Neuron (in vitro differentiated cells): Measurements from ENCODE around the gene MRTFA.
"Not testable (repeated sequence)": the region's sequence is repeated elsewhere in the genome, so short reads cannot be mapped to it uniquely, and the experiment has no call there.

Experiments
- H2AFZ ChIP-seq: one replicate; pipeline ENCODE4 v1.6.1; 2013; ENCODE audit warnings: low read depth, mild to moderate bottlenecking, inconsistent platforms, low read length, moderate library complexity
- H3K27me3 ChIP-seq: one replicate; pipeline ENCODE4 v1.6.1; 2013; ENCODE audit warnings: low read length; ENCODE audit not compliant: insufficient read depth
- H3K36me3 ChIP-seq: one replicate; pipeline ENCODE4 v1.6.1; 2013; ENCODE audit warnings: low read length; ENCODE audit not compliant: insufficient read depth
- H3K4me1 ChIP-seq: one replicate; pipeline ENCODE4 v1.6.1; 2013; ENCODE audit warnings: low read length; ENCODE audit not compliant: insufficient read depth
- H3K4me3 ChIP-seq: 2 replicates; pipeline ENCODE4 v1.5.1; 2013; ENCODE audit warnings: mild to moderate bottlenecking, low read length, moderate library complexity
- H3K9me3 ChIP-seq: one replicate; pipeline ENCODE4 v1.6.1; 2013; ENCODE audit warnings: low read length

MRTFA gene

GRCh38 chr22:40612291-40612751, 24.2 kb downstream of the MRTFA start:
- no peak overlapping the region for H2AFZ ChIP-seq
- H3K36me3 ChIP-seq = no peaks in the 10 kb centered on the region
- H3K4me3 ChIP-seq = no peak overlapping the region
- H3K9me3 ChIP-seq = no peaks in the 10 kb centered on the region
- no peaks in the 10 kb centered on the region for H3K27me3 ChIP-seq
- H3K4me1 ChIP-seq = no peaks in the 10 kb centered on the region

DNA sequence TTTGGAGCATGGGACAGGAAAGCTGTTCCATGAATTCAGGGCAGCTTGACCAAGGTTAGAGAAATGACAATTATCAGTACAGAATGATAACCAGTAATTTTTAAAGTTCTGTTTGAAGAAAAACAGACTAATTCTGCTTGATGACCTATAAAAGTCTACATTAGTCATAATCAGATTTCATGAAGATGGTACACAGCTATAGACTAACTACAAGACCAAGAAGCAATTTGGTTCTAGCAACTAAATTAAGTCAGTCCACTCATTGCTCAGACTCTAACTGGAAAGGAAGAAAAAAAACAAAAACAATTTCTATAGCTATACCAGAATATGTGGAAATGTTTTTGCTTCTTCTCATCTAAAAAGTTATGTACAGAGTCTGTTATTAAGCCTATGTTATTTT, 24.9 kb downstream of the MRTFA start:
- Histone ChIP-seq H3K4me1 (peaks cover 5% of the 10 kb centered on the region), H3K36me3 (no peaks in the 10 kb centered on the region), H3K4me3 (no peak overlapping the region), H3K9me3 (no peaks in the 10 kb centered on the region), H2AFZ (no peak overlapping the region), H3K27me3 (no peaks in the 10 kb centered on the region)

DNA sequence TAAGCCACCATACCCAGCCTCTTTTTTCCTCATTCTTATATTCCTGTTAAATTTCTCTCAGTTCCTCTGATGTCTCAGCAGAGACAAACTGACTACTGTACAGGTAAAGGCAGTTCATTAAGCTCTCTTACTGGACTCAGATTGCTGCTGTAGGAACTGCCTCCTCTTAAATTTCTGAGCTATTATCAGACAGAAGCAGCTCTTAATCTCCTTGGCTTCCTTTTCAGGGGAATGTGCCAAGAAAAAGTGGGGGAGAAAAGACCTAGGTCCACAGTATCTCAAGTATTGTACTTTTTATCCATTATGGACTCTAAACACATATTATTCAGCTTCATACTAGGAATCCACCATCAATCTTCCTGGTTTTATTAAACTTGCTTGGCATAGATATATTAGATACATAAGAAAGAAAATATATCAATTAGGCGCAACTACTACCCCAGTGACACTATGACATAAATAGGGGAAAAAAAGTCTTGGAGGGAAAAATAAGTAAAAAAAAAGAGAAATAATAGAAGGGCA, 26.1 kb downstream of the MRTFA start:
- Histone ChIP-seq H3K27me3 (no peaks in the 10 kb centered on the region), H3K9me3 (no peaks in the 10 kb centered on the region), H3K36me3 (no peaks in the 10 kb centered on the region), H3K4me1 (peaks cover 5% of the 10 kb centered on the region), H3K4me3 (no peak overlapping the region), H2AFZ (no peak overlapping the region)

- Histone ChIP-seq H3K27me3 (no peaks in the 10 kb centered on the region), H3K9me3 (no peaks in the 10 kb centered on the region), H3K4me3 (no peak overlapping the region), H3K36me3 (no peaks in the 10 kb centered on the region), H2AFZ (no peak overlapping the region), H3K4me1 (peaks cover 5% of the 10 kb centered on the region)
These were observed 27.3 kb downstream of the MRTFA start for GRCh38 chr22:40609216-40609615.

- H3K9me3 ChIP-seq = no peaks in the 10 kb centered on the region
- H2AFZ ChIP-seq = no peak overlapping the region
- H3K27me3 ChIP-seq = no peaks in the 10 kb centered on the region
- H3K36me3 ChIP-seq = no peaks in the 10 kb centered on the region
- no peak overlapping the region for H3K4me3 ChIP-seq
- peaks cover 5% of the 10 kb centered on the region for H3K4me1 ChIP-seq
These were observed 29.0 kb downstream of the MRTFA start for GRCh38 chr22:40607506-40607905.

- Histone ChIP-seq H2AFZ (no peak overlapping the region), H3K36me3 (no peaks in the 10 kb centered on the region), H3K4me1 (peaks cover 5% of the 10 kb centered on the region), H3K9me3 (no peaks in the 10 kb centered on the region), H3K4me3 (no peak overlapping the region), H3K27me3 (no peaks in the 10 kb centered on the region)
These were observed 30.2 kb downstream of the MRTFA start for GRCh38 chr22:40606306-40606705.

DNA sequence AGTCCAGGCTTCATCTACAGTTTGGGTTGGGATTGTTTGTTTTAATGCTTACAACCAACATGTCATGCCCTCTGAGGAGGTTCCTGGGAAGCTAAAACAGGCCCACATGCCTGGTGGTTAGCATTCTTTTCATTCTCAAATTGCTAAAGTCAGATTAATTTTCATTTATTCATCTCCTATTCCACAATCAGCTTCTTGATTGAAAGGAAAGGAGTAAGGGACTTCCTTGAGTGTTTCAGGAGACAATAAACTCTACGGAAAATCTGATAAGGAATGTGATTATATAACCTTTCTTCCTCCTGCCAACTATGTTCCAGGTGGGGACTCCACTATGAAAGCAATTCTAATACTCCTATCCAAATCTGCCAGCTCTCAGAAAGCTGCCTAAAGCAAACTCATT, 30.8 kb downstream of the MRTFA start:
- H3K4me1 ChIP-seq = peaks cover 5% of the 10 kb centered on the region
- H3K9me3 ChIP-seq = no peaks in the 10 kb centered on the region
- no peak overlapping the region for H2AFZ ChIP-seq
- no peaks in the 10 kb centered on the region for H3K36me3 ChIP-seq
- no peaks in the 10 kb centered on the region for H3K27me3 ChIP-seq
- no peak overlapping the region for H3K4me3 ChIP-seq

DNA sequence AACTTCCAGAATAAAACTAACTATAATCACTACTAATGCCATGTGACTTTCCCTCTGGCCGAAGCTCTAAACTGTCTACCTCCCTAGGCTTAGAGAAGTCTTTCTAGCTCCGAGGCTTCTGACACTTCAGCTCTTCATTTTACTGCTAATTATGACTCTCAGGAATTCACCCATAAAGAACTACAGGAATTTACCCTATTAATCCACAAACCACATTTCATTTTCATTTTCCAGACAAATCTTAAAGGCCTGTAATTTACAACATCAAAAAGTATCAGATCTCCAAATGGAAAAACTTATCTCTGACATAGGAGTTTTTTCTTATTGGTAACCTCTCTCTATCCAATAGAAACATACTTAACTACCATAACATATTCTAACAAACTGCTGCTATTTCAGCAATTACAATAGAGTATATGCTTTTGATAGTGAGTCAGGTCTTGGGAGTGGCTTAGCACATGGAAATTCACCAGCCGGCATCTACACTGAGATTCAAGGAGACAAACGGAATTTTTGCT, 33.4 kb downstream of the MRTFA start:
- Histone ChIP-seq H3K4me3 (no peak overlapping the region), H3K4me1 (peaks cover 5% of the 10 kb centered on the region), H2AFZ (no peak overlapping the region), H3K36me3 (no peaks in the 10 kb centered on the region), H3K9me3 (no peaks in the 10 kb centered on the region), H3K27me3 (no peaks in the 10 kb centered on the region)

DNA sequence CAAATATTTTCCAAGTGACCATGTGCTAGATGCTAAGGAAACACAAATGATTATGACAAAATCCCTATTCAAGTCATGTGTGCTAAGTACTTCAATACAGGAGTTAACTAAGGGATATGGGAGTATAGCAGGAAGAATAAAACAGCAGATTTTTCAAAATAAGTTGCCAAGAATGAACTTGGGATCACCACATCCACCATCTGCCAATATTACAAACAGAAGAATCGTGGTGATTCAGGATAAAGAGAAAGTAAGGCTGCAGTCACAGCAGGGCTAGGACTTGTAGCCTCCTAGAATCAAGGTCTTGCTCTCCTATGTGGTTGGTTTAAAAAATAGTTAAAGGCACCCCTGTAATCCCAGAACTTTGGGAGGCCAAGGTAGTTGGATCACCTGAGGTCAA, 34.3 kb downstream of the MRTFA start:
- no peaks in the 10 kb centered on the region for H3K9me3 ChIP-seq
- H3K27me3 ChIP-seq = no peaks in the 10 kb centered on the region
- H3K4me1 ChIP-seq = peaks cover 5% of the 10 kb centered on the region
- H2AFZ ChIP-seq = no peak overlapping the region
- no peaks in the 10 kb centered on the region for H3K36me3 ChIP-seq
- no peak overlapping the region for H3K4me3 ChIP-seq

DNA sequence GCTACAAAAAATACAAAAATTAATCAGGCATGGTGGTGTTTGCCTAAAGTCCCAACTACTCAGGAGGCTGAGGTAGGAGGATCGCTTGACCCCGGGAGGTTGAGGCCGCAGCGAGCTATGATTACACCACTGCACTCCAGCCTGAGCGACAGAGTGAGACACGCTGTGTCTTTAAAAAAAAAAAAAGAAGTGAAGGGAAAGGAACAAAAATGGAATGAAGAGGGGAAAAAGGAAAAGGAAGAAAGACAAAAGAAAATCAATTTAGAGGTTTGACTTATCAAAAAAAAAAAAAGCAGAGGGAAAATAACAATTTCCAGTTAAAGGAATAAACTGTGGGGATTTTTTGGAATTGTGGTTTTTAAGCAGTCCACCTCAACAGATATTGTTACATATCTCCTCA, 36.8 kb downstream of the MRTFA start:
- H3K4me3 ChIP-seq = no peak overlapping the region
- H2AFZ ChIP-seq = no peak overlapping the region
- no peaks in the 10 kb centered on the region for H3K4me1 ChIP-seq

GRCh38 chr22:40598712-40599111, 37.8 kb downstream of the MRTFA start:
- not testable (repeated sequence) for H3K4me1 ChIP-seq, H3K27me3 ChIP-seq, H3K9me3 ChIP-seq

More for the DNA sequence above, 36.8 kb downstream of the MRTFA start:
- H3K27me3 ChIP-seq = no peaks in the 10 kb centered on the region
- H3K9me3 ChIP-seq = no peaks in the 10 kb centered on the region
- H3K36me3 ChIP-seq = no peaks in the 10 kb centered on the region

DNA sequence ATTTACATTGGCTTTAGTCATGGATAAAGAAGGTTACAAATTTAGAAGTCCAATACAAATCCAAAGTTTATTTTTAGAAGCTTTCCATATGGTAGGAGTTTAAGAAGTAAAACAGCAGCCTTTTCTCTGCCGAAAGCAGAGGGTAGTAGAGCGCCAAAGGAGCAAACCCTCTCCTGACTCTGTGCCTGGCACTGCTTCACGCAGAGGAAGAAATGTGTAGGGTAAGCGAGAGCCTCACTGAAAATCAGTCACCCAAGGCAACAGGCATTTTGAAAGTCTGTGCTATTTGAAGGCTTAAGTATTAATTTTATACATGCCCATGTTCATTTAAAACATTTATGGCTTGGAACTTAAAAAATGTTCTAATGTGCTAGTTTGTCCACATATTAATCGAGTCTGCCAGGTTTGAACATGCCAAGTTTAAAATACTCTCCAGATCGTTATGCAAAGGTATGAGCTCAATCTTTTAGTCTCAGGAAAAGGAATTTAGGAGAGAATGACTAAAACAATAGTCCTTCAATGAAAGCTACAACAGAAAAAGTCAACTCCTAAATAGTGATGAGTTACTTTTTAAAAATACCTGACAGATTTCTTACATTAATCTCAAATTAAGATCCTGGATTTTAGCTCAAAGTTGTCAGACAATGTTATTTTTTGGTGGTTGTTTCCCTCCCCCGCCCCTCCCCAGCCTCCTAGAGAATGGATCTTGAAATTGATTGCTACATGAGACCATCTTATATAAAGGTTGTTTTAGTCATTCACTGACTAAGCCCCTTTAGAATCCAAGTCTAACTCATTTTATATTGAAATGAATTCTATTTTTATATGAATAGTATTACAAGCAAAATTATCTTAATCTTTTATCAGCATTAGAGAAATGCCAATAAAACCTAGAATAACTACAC, 38.7 kb downstream of the MRTFA start:
- no peak overlapping the region for H2AFZ ChIP-seq
- H3K9me3 ChIP-seq = no peaks in the 10 kb centered on the region
- no peaks in the 10 kb centered on the region for H3K27me3 ChIP-seq
- H3K4me3 ChIP-seq = no peak overlapping the region
- no peaks in the 10 kb centered on the region for H3K36me3 ChIP-seq
- no peaks in the 10 kb centered on the region for H3K4me1 ChIP-seq

More at GRCh38 chr22:40598712-40599111, 37.8 kb downstream of the MRTFA start:
- H3K36me3 ChIP-seq, H3K4me3 ChIP-seq, H2AFZ ChIP-seq: not testable (repeated sequence)

DNA sequence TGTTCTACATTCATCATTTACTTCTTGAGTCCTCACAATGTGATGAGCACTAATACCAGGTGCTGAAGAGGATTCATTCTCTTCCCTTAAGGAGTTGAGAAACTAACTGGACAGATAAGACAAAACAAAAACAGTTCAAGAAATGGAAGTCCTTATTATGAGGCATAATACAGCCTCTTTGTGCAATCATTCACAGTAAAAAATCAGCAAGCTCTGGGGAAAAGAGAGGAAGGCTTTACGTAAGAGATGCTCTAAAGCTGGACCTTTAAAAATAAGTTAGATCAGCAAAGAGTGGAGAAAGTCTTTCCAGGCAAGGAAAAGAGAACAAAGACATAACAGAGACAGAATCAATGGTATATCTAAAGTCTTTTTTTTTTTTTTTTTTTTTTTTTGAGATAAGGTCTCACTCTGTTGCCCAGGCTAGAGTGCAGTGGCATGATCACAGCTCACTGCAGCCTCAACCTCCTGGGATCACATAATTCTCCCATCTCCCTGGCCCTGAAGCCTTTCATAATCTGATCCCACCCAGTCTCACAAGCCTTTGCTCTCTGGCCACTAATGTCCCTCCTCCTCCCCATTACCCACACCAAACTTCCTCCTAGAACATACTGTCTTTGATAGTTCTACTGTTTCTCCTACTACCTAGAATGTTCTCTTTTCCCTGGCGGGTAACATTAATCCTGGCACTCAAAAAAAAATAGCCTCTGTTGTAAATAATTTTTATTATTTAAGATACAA, 40.9 kb downstream of the MRTFA start:
- H3K9me3 ChIP-seq = no peaks in the 10 kb centered on the region
- no peak overlapping the region for H3K4me3 ChIP-seq
- H3K27me3 ChIP-seq = no peaks in the 10 kb centered on the region
- H2AFZ ChIP-seq = no peak overlapping the region
- H3K4me1 ChIP-seq = no peaks in the 10 kb centered on the region
- H3K36me3 ChIP-seq = no peaks in the 10 kb centered on the region
